Smooth muscle cell (in vitro differentiated cells): Measurements from ENCODE around the gene YIPF3. TPM values are rescaled to one million over a fixed set of nuclear protein-coding genes. Genes with fewer than 3 reads are reported as not detected.
"Not testable (repeated sequence)": the region's sequence is repeated elsewhere in the genome, so short reads cannot be mapped to it uniquely, and the experiment has no call there.

Experiments used
- DNase-seq: peaks from one replicate; lab custom pipeline; 2025; ENCODE audit not compliant: unreplicated experiment; lab: John Stamatoyannopoulos, UW
- H2AFZ ChIP-seq: fragments of 200-600 bp; sonication (generic); 2 replicates; pipeline ENCODE4 v1.6.0; 2016; ENCODE audit warnings: antibody characterized with exemption, low read depth, mild to moderate bottlenecking
- H3F3A ChIP-seq: fragments of 200-600 bp; sonication (generic); 2 replicates; pipeline ENCODE4 v1.6.0; 2017; ENCODE audit warnings: antibody characterized with exemption, low read depth
- H3K27ac ChIP-seq: fragments of 200-600 bp; sonication (generic); 2 replicates; pipeline ENCODE4 v1.5.1; 2016; ENCODE audit warnings: low read depth, mild to moderate bottlenecking
- H3K27me3 ChIP-seq: fragments of 200-600 bp; sonication (generic); 2 replicates; pipeline ENCODE4 v1.6.1; 2016; ENCODE audit warnings: low read depth, mild to moderate bottlenecking
- H3K36me3 ChIP-seq: fragments of 200-600 bp; sonication (generic); 2 replicates; pipeline ENCODE4 v1.5.1; 2016; ENCODE audit warnings: low read depth
- H3K4me1 ChIP-seq: fragments of 200-600 bp; sonication (generic); 2 replicates; pipeline ENCODE4 v1.5.1; 2016; ENCODE audit warnings: low read depth
- H3K4me2 ChIP-seq: fragments of 200-600 bp; sonication (generic); 2 replicates; pipeline ENCODE4 v1.6.0; 2016; ENCODE audit warnings: mild to moderate bottlenecking
- H3K4me3 ChIP-seq: fragments of 200-600 bp; sonication (generic); 2 replicates; pipeline ENCODE4 v1.5.1; 2016; ENCODE audit warnings: mild to moderate bottlenecking
- H3K79me2 ChIP-seq: fragments of 200-600 bp; sonication (generic); 2 replicates; pipeline ENCODE4 v1.6.0; 2016; ENCODE audit warnings: low read depth, mild to moderate bottlenecking
- H3K9ac ChIP-seq: fragments of 200-600 bp; sonication (generic); 2 replicates; pipeline ENCODE4 v1.6.0; 2016; ENCODE audit warnings: low read depth
- H3K9me3 ChIP-seq: fragments of 200-600 bp; sonication (generic); replicated peaks from 2 replicates; pipeline ENCODE4 v1.5.1; 2016; ENCODE audit warnings: low read depth
- H4K20me1 ChIP-seq: fragments of 200-600 bp; sonication (generic); 2 replicates; pipeline ENCODE4 v1.6.0; 2016; ENCODE audit warnings: low read depth
- CTCF ChIP-seq: fragments of 200-600 bp; sonication (generic); IDR thresholded peaks from 2 replicates; pipeline ENCODE4 v1.5.1; 2017; ENCODE audit warnings: borderline replicate concordance, mild to moderate bottlenecking, antibody characterized with exemption; ENCODE audit not compliant: insufficient read depth, poor library complexity, severe bottlenecking
- WGBS: methylation state at CpG from one replicate; pipeline ENCODE4 v1.1.7; 2016; ENCODE audit warnings: low lambda C conversion rate; 5-methylcytosine and 5-hydroxymethylcytosine counted together
- polyA plus RNA-seq: library from polyadenylated mRNA; unstranded; fragments of >200 nt; fragmentation: Nextera tagmentation; extraction: Ambion mirVana; gene quantifications from 2 replicates; pipeline ENCODE4 v1.2.1, GENCODE V29; 2016
- total RNA-seq: library from RNA; depleted of rRNA; stranded (reverse); fragments of >200 nt; gene quantifications from 2 replicates; pipeline ENCODE4 v1.2.3, GENCODE V29; 2014

The YIPF3 gene
- total and polyA plus RNA-seq, 2 experiments from 2014 or later, result 182 to 199 TPM

- no peak overlapping the region for H3K27ac ChIP-seq
- TF ChIP-seq CTCF, result no peak
- H3K4me2 ChIP-seq, result no peak overlapping the region
- H2AFZ ChIP-seq, result no peak overlapping the region
- H3K36me3 ChIP-seq, result no peaks in the 10 kb centered on the region
- H3K79me2 ChIP-seq, result no peaks in the 10 kb centered on the region
- DNase-seq, result no peak
- 80% methylated on average over 13 of the region's 13 CpGs for WGBS
- H4K20me1 ChIP-seq, result no peaks in the 10 kb centered on the region
- H3K4me3 ChIP-seq, result no peak overlapping the region
- H3F3A ChIP-seq, result no peaks in the 10 kb centered on the region
- no peak overlapping the region for H3K9ac ChIP-seq
- H3K4me1 ChIP-seq, result no peaks in the 10 kb centered on the region
- no peaks in the 10 kb centered on the region for H3K9me3 ChIP-seq
- no peaks in the 10 kb centered on the region for H3K27me3 ChIP-seq
These were observed 47.7 kb downstream of the YIPF3 start for GRCh38 chr6:43468748-43469681.

- H3K79me2 ChIP-seq, result no peaks in the 10 kb centered on the region
- no peak overlapping the region for H2AFZ ChIP-seq
- H3K27me3 ChIP-seq, result no peaks in the 10 kb centered on the region
- no peaks in the 10 kb centered on the region for H3F3A ChIP-seq
- no peak for DNase-seq
- no peaks in the 10 kb centered on the region for H3K4me1 ChIP-seq
- TF ChIP-seq CTCF, result no peak
- H3K27ac ChIP-seq, result no peak overlapping the region
- H3K36me3 ChIP-seq, result no peaks in the 10 kb centered on the region
- no peak overlapping the region for H3K4me2 ChIP-seq
- 91% methylated on average over 4 of the region's 4 CpGs for whole genome bisulfite sequencing
- H4K20me1 ChIP-seq, result no peaks in the 10 kb centered on the region
- H3K9me3 ChIP-seq, result no peaks in the 10 kb centered on the region
- no peak overlapping the region for H3K9ac ChIP-seq
- no peak overlapping the region for H3K4me3 ChIP-seq
These were observed 48.5 kb downstream of the YIPF3 start for GRCh38 chr6:43468240-43468639.

- WGBS, result 69% methylated on average over 4 of the region's 4 CpGs
- no peaks in the 10 kb centered on the region for H3K36me3 ChIP-seq
- H3K9me3 ChIP-seq, result no peaks in the 10 kb centered on the region
- DNase-seq, result no peak
- H4K20me1 ChIP-seq, result no peaks in the 10 kb centered on the region
- no peak overlapping the region for H3K4me2 ChIP-seq
- no peaks in the 10 kb centered on the region for H3K4me1 ChIP-seq
- no peak overlapping the region for H3K4me3 ChIP-seq
- TF ChIP-seq CTCF, result no peak
- no peak overlapping the region for H3K9ac ChIP-seq
- no peak overlapping the region for H3K27ac ChIP-seq
- no peak overlapping the region for H2AFZ ChIP-seq
- no peaks in the 10 kb centered on the region for H3F3A ChIP-seq
- no peaks in the 10 kb centered on the region for H3K27me3 ChIP-seq
- no peaks in the 10 kb centered on the region for H3K79me2 ChIP-seq
These were observed 49.0 kb downstream of the YIPF3 start for GRCh38 chr6:43467752-43468151.

- not testable (repeated sequence) for H2AFZ ChIP-seq, H3K36me3 ChIP-seq, DNase-seq, H3K27me3 ChIP-seq, H3K9me3 ChIP-seq, H3K4me2 ChIP-seq, H3F3A ChIP-seq, H4K20me1 ChIP-seq, H3K27ac ChIP-seq, H3K79me2 ChIP-seq, H3K9ac ChIP-seq, H3K4me3 ChIP-seq, H3K4me1 ChIP-seq
- 82% methylated on average over 5 of the region's 5 CpGs for WGBS
These were observed 49.5 kb downstream of the YIPF3 start for GRCh38 chr6:43467265-43467664.
